Sigmoid colon (tissue), 4 donors: Measurements from ENCODE around the gene SRGAP2B.
"Not testable (repeated sequence)": the region's sequence is repeated elsewhere in the genome, so short reads cannot be mapped to it uniquely, and the experiment has no call there.

Source experiments
- EP300 ChIP-seq, 4 donors: sonication (generic); formaldehyde crosslinking; IDR thresholded peaks; one replicate each; pipeline ENCODE4 v1.6.1; 2017; ENCODE audit warnings: antibody characterized with exemption in 4 of 4
- POLR2A ChIP-seq, 2 donors: fragments of 450-650 bp; IDR thresholded peaks; one replicate each; pipeline ENCODE4 v1.6.1; 2016; ENCODE audit warnings: antibody characterized with exemption in 2 of 2, mild to moderate bottlenecking in 2 of 2, moderate library complexity in 2 of 2
- TF ChIP-seq, protein P1 (sequence below), 4 experiments: fragments of 450-650 bp in 3 of 4; fragments of 200-600 bp in 1 of 4; IDR thresholded peaks; one replicate each; pipeline ENCODE4 v1.5.1; 2016 to 2019; ENCODE audit warnings: antibody characterized with exemption in 4 of 4, mild to moderate bottlenecking in 3 of 4, moderate library complexity in 2 of 4

DNA sequence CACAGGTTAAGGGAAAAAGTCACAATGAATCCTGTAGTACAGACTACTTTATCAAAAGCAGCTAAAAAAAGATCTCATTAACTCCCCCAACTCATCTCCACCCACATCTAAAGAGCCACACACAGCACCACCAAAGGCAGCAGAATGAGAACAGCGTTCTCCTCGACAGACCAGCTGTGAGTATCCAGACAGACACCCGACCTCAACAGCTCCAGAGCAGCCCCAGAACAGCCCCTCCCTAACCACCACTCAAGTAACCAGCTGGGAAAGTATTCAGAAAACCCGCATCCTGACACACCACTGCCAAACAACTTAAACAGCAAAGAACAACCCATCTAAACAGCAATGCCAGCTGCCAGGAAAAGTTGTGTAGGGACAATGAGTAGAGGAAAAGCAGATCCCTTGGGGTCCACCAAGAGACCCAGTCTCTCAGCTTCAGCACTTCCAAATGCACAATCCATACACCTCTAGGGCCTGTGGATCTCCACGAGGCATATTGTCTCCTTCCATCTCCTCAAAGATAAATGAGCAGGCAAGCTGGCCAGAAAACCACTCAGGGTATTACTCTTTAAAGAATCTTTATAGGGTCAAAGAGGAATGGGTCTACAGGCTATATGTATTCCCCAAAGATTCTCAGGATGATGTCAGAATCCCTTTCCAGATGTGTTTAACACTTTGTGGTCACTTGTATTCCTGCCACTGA lies 49.4 kb downstream of the SRGAP2B start:
- TF ChIP-seq, protein P1, sequence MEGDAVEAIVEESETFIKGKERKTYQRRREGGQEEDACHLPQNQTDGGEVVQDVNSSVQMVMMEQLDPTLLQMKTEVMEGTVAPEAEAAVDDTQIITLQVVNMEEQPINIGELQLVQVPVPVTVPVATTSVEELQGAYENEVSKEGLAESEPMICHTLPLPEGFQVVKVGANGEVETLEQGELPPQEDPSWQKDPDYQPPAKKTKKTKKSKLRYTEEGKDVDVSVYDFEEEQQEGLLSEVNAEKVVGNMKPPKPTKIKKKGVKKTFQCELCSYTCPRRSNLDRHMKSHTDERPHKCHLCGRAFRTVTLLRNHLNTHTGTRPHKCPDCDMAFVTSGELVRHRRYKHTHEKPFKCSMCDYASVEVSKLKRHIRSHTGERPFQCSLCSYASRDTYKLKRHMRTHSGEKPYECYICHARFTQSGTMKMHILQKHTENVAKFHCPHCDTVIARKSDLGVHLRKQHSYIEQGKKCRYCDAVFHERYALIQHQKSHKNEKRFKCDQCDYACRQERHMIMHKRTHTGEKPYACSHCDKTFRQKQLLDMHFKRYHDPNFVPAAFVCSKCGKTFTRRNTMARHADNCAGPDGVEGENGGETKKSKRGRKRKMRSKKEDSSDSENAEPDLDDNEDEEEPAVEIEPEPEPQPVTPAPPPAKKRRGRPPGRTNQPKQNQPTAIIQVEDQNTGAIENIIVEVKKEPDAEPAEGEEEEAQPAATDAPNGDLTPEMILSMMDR (IDR thresholded peaks at IDR 0.05) = not testable (repeated sequence)
- TF ChIP-seq POLR2A, EP300 (IDR thresholded peaks at IDR 0.05): not testable (repeated sequence)
